ENCODE data around the gene PIR. TPM values are rescaled to one million over a fixed set of nuclear protein-coding genes. Genes with fewer than 3 reads are reported as not detected.

PIR gene
- total and polyA plus RNA-seq, 2 of the 8 experiments (the other 6 are each of a cell fraction or from before 2014, with no cell fraction given) = 6.4 to 10.3 TPM

GRCh38 chrX:15418707-15419181, 74.4 kb downstream of the PIR start:
- no peaks in the 10 kb centered on the region for H3K79me2 ChIP-seq (ENCODE audit: control insufficient read depth in 1 of 2, insufficient read depth in 2 of 2, low read length in 2 of 2)
- no peak overlapping the region for H2BK20ac ChIP-seq (ENCODE audit: low read length)
- H4K91ac ChIP-seq (replicated peaks; ENCODE audit: insufficient read length, low read length) = no peak overlapping the region
- no peaks in the 10 kb centered on the region for H4K20me1 ChIP-seq (replicated peaks in 1 of 2; ENCODE audit: control insufficient read depth in 1 of 2, insufficient read depth in 2 of 2, low read length in 2 of 2)
- no peaks in the 10 kb centered on the region for H3K27me3 ChIP-seq (replicated peaks in 1 of 4; ENCODE audit: control insufficient read depth in 3 of 4, extremely low read depth in 1 of 4, insufficient read depth in 3 of 4, low read length in 3 of 4)
- DNase-seq (ENCODE audit: low read depth in 1 of 2, low spot score in 2 of 2) (no peak), FAIRE-seq (no peak)
- H3K23me2 ChIP-seq (ENCODE audit: low read depth, low read length) = no peaks in the 10 kb centered on the region
- H2BK5ac ChIP-seq (ENCODE audit: low read depth, low read length) = no peak overlapping the region
- H3K4me3 ChIP-seq (ENCODE audit: extremely low read depth in 1 of 4, insufficient read depth in 2 of 4, low read depth in 3 of 4, low read length in 4 of 4) = no peak overlapping the region
- H3K4me2 ChIP-seq (ENCODE audit: insufficient read depth in 1 of 2, low read depth in 2 of 2, low read length in 2 of 2) = no peak overlapping the region
- no peak overlapping the region for H4K8ac ChIP-seq (ENCODE audit: extremely low read depth, insufficient read depth, low read length)
- no peak overlapping the region for H2AK5ac ChIP-seq (ENCODE audit: low read depth, low read length)
- no peak overlapping the region for H2BK120ac ChIP-seq (replicated peaks; ENCODE audit: low read depth, low read length)
- H3K18ac ChIP-seq (ENCODE audit: extremely low read depth, low read length) = no peak overlapping the region
- H3K9me3 ChIP-seq (ENCODE audit: insufficient read depth in 2 of 2, low read depth in 1 of 2, low read length in 1 of 2) = no peaks in the 10 kb centered on the region
- H3K79me1 ChIP-seq (ENCODE audit: low read depth, low read length) = no peaks in the 10 kb centered on the region
- 90% methylated on average over 3 of the region's 3 CpGs; no CpG with 5 or more reads in 1 of the 2 experiments for WGBS, 2 experiments (ENCODE audit: extremely low coverage in 1 of 2, insufficient coverage in 1 of 2, insufficient read length in 1 of 2, insufficient replicate concordance in 2 of 2, low coverage in 1 of 2, low lambda C conversion rate in 2 of 2, missing lambda C conversion rate in 1 of 2)
- no peaks in the 10 kb centered on the region for H3K4me1 ChIP-seq (replicated peaks in 1 of 4; ENCODE audit: control insufficient read depth in 3 of 4, insufficient read depth in 4 of 4, low read length in 3 of 4)
- no peak overlapping the region for H2BK12ac ChIP-seq (ENCODE audit: low read depth, low read length)
- H2AFZ ChIP-seq (ENCODE audit: low read length) = no peak overlapping the region
- no peak overlapping the region for H3K23ac ChIP-seq (ENCODE audit: insufficient read length)
- no peak overlapping the region for H4K5ac ChIP-seq (ENCODE audit: insufficient read length, low read depth, low read length)
- H3K27ac ChIP-seq (ENCODE audit: low read depth, low read length) = no peak overlapping the region
- H3K14ac ChIP-seq (ENCODE audit: insufficient read length) = no peak overlapping the region
- ChIA-PET CTCF (ENCODE audit: partially characterized antibody) (no interaction called here), POLR2A (ENCODE audit: partially characterized antibody) (no interaction called here)
- no peak overlapping the region for H2BK15ac ChIP-seq (ENCODE audit: low read length)
- no peak overlapping the region for H3K56ac ChIP-seq (replicated peaks; ENCODE audit: insufficient read length, low read depth, low read length)
- H3K9ac ChIP-seq (replicated peaks in 1 of 4; ENCODE audit: extremely low read depth in 1 of 4, low read depth in 3 of 4, low read length in 3 of 4) = no peak overlapping the region
- no peaks in the 10 kb centered on the region for H3K36me3 ChIP-seq (ENCODE audit: control insufficient read depth in 2 of 4, insufficient read depth in 4 of 4, low read length in 3 of 4)
- H3K4ac ChIP-seq (replicated peaks; ENCODE audit: insufficient read length, low read depth, low read length) = no peak overlapping the region
- TF ChIP-seq EZH2 (IDR thresholded peaks at IDR 0.05; ENCODE audit: low read depth, low read length, severe bottlenecking) = no peak
- no peak for TF ChIP-seq TBP (IDR thresholded peaks at IDR 0.05; ENCODE audit: low read depth, low read length)
- TF ChIP-seq CHD1 (IDR thresholded peaks at IDR 0.05; ENCODE audit: low read depth, low read length) = no peak
- TF ChIP-seq SIRT6 (IDR thresholded peaks at IDR 0.05; ENCODE audit: low read length) = no peak
- no peak for TF ChIP-seq JUND (IDR thresholded peaks at IDR 0.05; ENCODE audit: low read length)
- no peak for TF ChIP-seq CEBPB (IDR thresholded peaks at IDR 0.05; ENCODE audit: low read depth, low read length)
- no peak for TF ChIP-seq CREB1 (IDR thresholded peaks at IDR 0.05)
- no peak for TF ChIP-seq SIX5 (IDR thresholded peaks at IDR 0.05; ENCODE audit: low read depth, low read length)
- TF ChIP-seq ASH2L (IDR thresholded peaks at IDR 0.05; ENCODE audit: low read length) = no peak
- TF ChIP-seq, protein P1, sequence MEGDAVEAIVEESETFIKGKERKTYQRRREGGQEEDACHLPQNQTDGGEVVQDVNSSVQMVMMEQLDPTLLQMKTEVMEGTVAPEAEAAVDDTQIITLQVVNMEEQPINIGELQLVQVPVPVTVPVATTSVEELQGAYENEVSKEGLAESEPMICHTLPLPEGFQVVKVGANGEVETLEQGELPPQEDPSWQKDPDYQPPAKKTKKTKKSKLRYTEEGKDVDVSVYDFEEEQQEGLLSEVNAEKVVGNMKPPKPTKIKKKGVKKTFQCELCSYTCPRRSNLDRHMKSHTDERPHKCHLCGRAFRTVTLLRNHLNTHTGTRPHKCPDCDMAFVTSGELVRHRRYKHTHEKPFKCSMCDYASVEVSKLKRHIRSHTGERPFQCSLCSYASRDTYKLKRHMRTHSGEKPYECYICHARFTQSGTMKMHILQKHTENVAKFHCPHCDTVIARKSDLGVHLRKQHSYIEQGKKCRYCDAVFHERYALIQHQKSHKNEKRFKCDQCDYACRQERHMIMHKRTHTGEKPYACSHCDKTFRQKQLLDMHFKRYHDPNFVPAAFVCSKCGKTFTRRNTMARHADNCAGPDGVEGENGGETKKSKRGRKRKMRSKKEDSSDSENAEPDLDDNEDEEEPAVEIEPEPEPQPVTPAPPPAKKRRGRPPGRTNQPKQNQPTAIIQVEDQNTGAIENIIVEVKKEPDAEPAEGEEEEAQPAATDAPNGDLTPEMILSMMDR (IDR thresholded peaks at IDR 0.05; ENCODE audit: control extremely low read depth in 1 of 3, insufficient read depth in 1 of 3, low read depth in 1 of 3, low read length in 3 of 3) = no peak
- no peak for TF ChIP-seq RXRA (IDR thresholded peaks at IDR 0.05; ENCODE audit: insufficient read depth, low read depth, low read length)
- TF ChIP-seq RFX5 (IDR thresholded peaks at IDR 0.05; ENCODE audit: borderline replicate concordance, low read depth, low read length) = no peak
- no peak for TF ChIP-seq CBX5 (IDR thresholded peaks at IDR 0.05; ENCODE audit: low read depth, low read length)
- TF ChIP-seq POU5F1 (IDR thresholded peaks at IDR 0.05; ENCODE audit: low read depth, low read length) = no peak

All from H1 (cell line).